ENCODE results near the gene MAGEF1. TPM values are rescaled to one million over a fixed set of nuclear protein-coding genes. Genes with fewer than 3 reads are reported as not detected.

Gene MAGEF1
- total and polyA plus RNA-seq, 2 of the 8 experiments (the other 6 are each of a cell fraction or from before 2014, with no cell fraction given), result 26.5 to 56.7 TPM

DNA sequence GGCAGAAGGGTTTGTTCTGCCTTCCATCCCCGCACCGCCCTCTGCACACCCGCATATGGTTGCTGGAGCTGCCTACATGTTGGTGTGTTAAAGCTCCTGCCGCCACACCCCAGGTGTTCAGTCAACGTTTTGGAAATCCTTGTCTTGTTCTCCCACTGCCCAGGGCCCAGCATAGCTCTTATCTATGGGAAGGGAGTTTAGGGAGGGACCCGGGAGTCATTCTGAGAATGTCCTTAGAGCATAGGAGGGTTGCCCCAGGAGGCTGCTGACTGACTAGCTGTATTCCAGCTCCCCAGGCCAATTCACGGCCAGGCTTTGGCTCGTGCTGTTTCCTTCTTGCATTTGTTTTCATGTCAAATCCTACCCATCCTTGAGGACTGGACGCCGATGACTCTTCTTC is 46.8 kb downstream of the MAGEF1 start (continued):
- TF ChIP-seq BCL11A (IDR thresholded peaks at IDR 0.05; ENCODE audit: low read depth in 2 of 2, low read length in 2 of 2), result no peak
- no peak for TF ChIP-seq POLR2AphosphoS5 (IDR thresholded peaks at IDR 0.05; ENCODE audit: low read depth, low read length)
- no peak for TF ChIP-seq RNF2 (IDR thresholded peaks at IDR 0.05; ENCODE audit: borderline replicate concordance, low read depth, low read length, missing control alignments, poor library complexity, severe bottlenecking)
- no peak for TF ChIP-seq SRF (IDR thresholded peaks at IDR 0.05; ENCODE audit: low read depth, low read length)
- TF ChIP-seq ATF3 (IDR thresholded peaks at IDR 0.05; ENCODE audit: insufficient read depth, low read depth, low read length), result no peak
- no peak for TF ChIP-seq SIRT6 (IDR thresholded peaks at IDR 0.05; ENCODE audit: low read length)
- TF ChIP-seq BRCA1 (IDR thresholded peaks at IDR 0.05; ENCODE audit: low read depth, low read length), result no peak
- TF ChIP-seq, protein P1, sequence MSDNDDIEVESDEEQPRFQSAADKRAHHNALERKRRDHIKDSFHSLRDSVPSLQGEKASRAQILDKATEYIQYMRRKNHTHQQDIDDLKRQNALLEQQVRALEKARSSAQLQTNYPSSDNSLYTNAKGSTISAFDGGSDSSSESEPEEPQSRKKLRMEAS (IDR thresholded peaks at IDR 0.05), result no peak
- TF ChIP-seq HDAC6 (IDR thresholded peaks at IDR 0.05; ENCODE audit: low read depth, low read length), result no peak
- TF ChIP-seq PHF8 (conservative IDR thresholded peaks at IDR 0.05; ENCODE audit: low read depth, low read length), result no peak
